ENCODE results near the gene LMTK2. TPM values are rescaled to one million over a fixed set of nuclear protein-coding genes. Genes with fewer than 3 reads are reported as not detected.

The LMTK2 gene
- total and polyA plus RNA-seq, 2 donors (not counting 1 experiment from before 2014, with no cell fraction given), result 4.9 to 13.1 TPM

- Histone ChIP-seq H3K9ac (ENCODE audit: low read length) (no peak overlapping the region), H3K4me2 (replicated peaks; ENCODE audit: low read depth, low read length, poor library complexity, severe bottlenecking) (no peak overlapping the region), H3K27ac (ENCODE audit: low read length in 2 of 2) (no peak overlapping the region), H3K4me3 (ENCODE audit: control extremely low read depth in 1 of 5, extremely low read depth in 1 of 5, insufficient read depth in 1 of 5, low read depth in 2 of 5, low read length in 4 of 5) (no peak overlapping the region), H4K20me1 (ENCODE audit: control insufficient read depth, insufficient read depth, low read length, poor library complexity, severe bottlenecking) (peaks cover 98% of the 10 kb centered on the region), H3K4me1 (ENCODE audit: control insufficient read depth in 2 of 2, insufficient read depth in 2 of 2, low read length in 2 of 2) (peaks cover 4 to 15% of the 10 kb centered on the region in 2 donors), H3K27me3 (replicated peaks in 1 of 4; ENCODE audit: control extremely low read depth in 1 of 4, control insufficient read depth in 3 of 4, insufficient read depth in 4 of 4, low read length in 3 of 4) (peaks cover 0 to 60% (median 53%) of the 10 kb centered on the region in 4 experiments), H3K9me3 (ENCODE audit: control extremely low read depth in 1 of 3, control insufficient read depth in 2 of 3, insufficient read depth in 1 of 3, low read length in 2 of 3) (peaks cover 0 to 13% (median 0%) of the 10 kb centered on the region in 3 donors), H2AFZ (ENCODE audit: insufficient read depth, low read depth, low read length, poor library complexity, severe bottlenecking) (no peak overlapping the region), H3K79me2 (ENCODE audit: control insufficient read depth, insufficient read depth, low read length) (peaks cover 58% of the 10 kb centered on the region), H3K36me3 (replicated peaks in 1 of 2; ENCODE audit: control extremely low read depth in 1 of 2, control insufficient read depth in 1 of 2, extremely low read depth in 1 of 2, insufficient read depth in 2 of 2, low read length in 1 of 2) (no peaks in the 10 kb centered on the region)
- Mint-ChIP-seq H3K4me1 (peaks cover 11% of the 10 kb centered on the region), H3K4me3 (no peak overlapping the region), H3K27ac (no peak overlapping the region), H3K9me3 (ENCODE audit: insufficient read depth) (no peaks in the 10 kb centered on the region), H3K27me3 (peaks cover 84% of the 10 kb centered on the region)
- intact Hi-C loops (cut with micrococcal nuclease), result no loop called here
- CTCF ChIA-PET, result no interaction called here
- 100% methylated on average over 9 of the region's 13 CpGs for WGBS (ENCODE audit: insufficient coverage)
- TF ChIP-seq EZH2 (IDR thresholded peaks at IDR 0.05; ENCODE audit: borderline replicate concordance, insufficient read depth, low read depth, low read length, poor library complexity, severe bottlenecking), result no peak
- TF ChIP-seq, protein P1, sequence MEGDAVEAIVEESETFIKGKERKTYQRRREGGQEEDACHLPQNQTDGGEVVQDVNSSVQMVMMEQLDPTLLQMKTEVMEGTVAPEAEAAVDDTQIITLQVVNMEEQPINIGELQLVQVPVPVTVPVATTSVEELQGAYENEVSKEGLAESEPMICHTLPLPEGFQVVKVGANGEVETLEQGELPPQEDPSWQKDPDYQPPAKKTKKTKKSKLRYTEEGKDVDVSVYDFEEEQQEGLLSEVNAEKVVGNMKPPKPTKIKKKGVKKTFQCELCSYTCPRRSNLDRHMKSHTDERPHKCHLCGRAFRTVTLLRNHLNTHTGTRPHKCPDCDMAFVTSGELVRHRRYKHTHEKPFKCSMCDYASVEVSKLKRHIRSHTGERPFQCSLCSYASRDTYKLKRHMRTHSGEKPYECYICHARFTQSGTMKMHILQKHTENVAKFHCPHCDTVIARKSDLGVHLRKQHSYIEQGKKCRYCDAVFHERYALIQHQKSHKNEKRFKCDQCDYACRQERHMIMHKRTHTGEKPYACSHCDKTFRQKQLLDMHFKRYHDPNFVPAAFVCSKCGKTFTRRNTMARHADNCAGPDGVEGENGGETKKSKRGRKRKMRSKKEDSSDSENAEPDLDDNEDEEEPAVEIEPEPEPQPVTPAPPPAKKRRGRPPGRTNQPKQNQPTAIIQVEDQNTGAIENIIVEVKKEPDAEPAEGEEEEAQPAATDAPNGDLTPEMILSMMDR (IDR thresholded peaks at IDR 0.05), result no peak
- ATAC-seq (ENCODE audit: low read depth) (no peak), DNase-seq (no peak)
- POLR2A ChIA-PET, result no interaction called here
Observed at GRCh38 chr7:98126311-98127142, 19.9 kb downstream of the LMTK2 start.

GRCh38 chr7:98128346-98128745 is 21.7 kb downstream of the LMTK2 start:
- TF ChIP-seq EZH2 (IDR thresholded peaks at IDR 0.05; ENCODE audit: borderline replicate concordance, insufficient read depth, low read depth, low read length, poor library complexity, severe bottlenecking), result no peak
- TF ChIP-seq, protein P1 (IDR thresholded peaks at IDR 0.05), result no peak
- Histone ChIP-seq H3K27me3 (replicated peaks in 1 of 4; ENCODE audit: control extremely low read depth in 1 of 4, control insufficient read depth in 3 of 4, insufficient read depth in 4 of 4, low read length in 3 of 4) (peaks cover 0 to 69% (median 54%) of the 10 kb centered on the region in 4 experiments), H3K9ac (ENCODE audit: low read length) (no peak overlapping the region), H3K9me3 (ENCODE audit: control extremely low read depth in 1 of 3, control insufficient read depth in 2 of 3, insufficient read depth in 1 of 3, low read length in 2 of 3) (peaks cover 0 to 13% (median 0%) of the 10 kb centered on the region in 3 donors), H3K79me2 (ENCODE audit: control insufficient read depth, insufficient read depth, low read length) (peaks cover 41% of the 10 kb centered on the region), H3K27ac (ENCODE audit: low read length in 2 of 2) (no peak overlapping the region), H2AFZ (ENCODE audit: insufficient read depth, low read depth, low read length, poor library complexity, severe bottlenecking) (no peak overlapping the region), H3K4me1 (ENCODE audit: control insufficient read depth in 2 of 2, insufficient read depth in 2 of 2, low read length in 2 of 2) (peaks cover 22 to 33% of the 10 kb centered on the region in 2 donors), H3K36me3 (replicated peaks in 1 of 2; ENCODE audit: control extremely low read depth in 1 of 2, control insufficient read depth in 1 of 2, extremely low read depth in 1 of 2, insufficient read depth in 2 of 2, low read length in 1 of 2) (no peaks in the 10 kb centered on the region), H3K4me3 (ENCODE audit: control extremely low read depth in 1 of 5, extremely low read depth in 1 of 5, insufficient read depth in 1 of 5, low read depth in 2 of 5, low read length in 4 of 5) (no peak overlapping the region), H3K4me2 (replicated peaks; ENCODE audit: low read depth, low read length, poor library complexity, severe bottlenecking) (no peak overlapping the region), H4K20me1 (ENCODE audit: control insufficient read depth, insufficient read depth, low read length, poor library complexity, severe bottlenecking) (peaks cover 100% of the 10 kb centered on the region)
- intact Hi-C loops (cut with micrococcal nuclease), result no loop called here
- Mint-ChIP-seq H3K27me3 (peaks cover 77% of the 10 kb centered on the region), H3K4me3 (no peak overlapping the region), H3K4me1 (peaks cover 26% of the 10 kb centered on the region), H3K27ac (no peak overlapping the region), H3K9me3 (ENCODE audit: insufficient read depth) (no peaks in the 10 kb centered on the region)
- DNase-seq (no peak), ATAC-seq (ENCODE audit: low read depth) (no peak)
- CTCF ChIA-PET, result interaction anchor here (4.0 kb wide), 1 partner anchor 107 kb away, joined by 15 read pairs; no protein-coding TSS in a partner anchor
- POLR2A ChIA-PET, result no interaction called here
- WGBS (ENCODE audit: insufficient coverage), result over 99% methylated on average over 7 of the region's 8 CpGs

All from B cell (primary cell).